Stimulated activated CD8-positive, alpha-beta memory T cell treated with anti-CD3 and anti-CD28 coated beads, Interleukin-2, amount 100 ng/mL, for 1 hour (primary cell): ENCODE results near the gene MEI1.
"Not testable (repeated sequence)": the region's sequence is repeated elsewhere in the genome, so short reads cannot be mapped to it uniquely, and the experiment has no call there.

ENCODE experiments used
- DNase-seq, 2 donors: peaks; one replicate each; pipeline ENCODE4 v3.0.0-alpha.2; 2020; ENCODE audit warnings: low read depth in 2 of 2

MEI1 gene

GRCh38 chr22:41683052-41683451, 16.3 kb upstream of the MEI1 start:
- DNase-seq = no peak

- DNase-seq = no peak
These were observed 15.7 kb upstream of the MEI1 start for GRCh38 chr22:41683616-41684015.

DNA sequence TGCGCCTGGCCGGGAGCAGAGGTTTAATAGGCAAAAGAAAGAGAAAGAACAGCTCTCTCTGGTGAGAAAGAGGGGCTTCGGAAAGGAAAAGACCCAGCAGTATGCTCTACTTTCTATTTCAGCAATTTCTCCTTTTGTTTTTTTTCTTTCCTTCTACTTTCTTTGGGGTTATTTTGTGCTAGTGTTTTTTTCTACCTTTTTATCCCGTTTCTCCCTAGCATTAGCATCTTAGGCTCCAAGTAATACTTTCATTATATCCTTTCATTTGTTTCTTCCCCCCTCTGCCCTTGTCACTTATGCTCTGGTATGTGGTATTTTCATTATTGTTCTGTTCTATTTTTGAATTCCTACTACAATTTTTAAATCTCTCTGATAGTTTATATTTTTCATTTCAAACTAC, 15.1 kb upstream of the MEI1 start:
- DNase-seq = no peak

DNA sequence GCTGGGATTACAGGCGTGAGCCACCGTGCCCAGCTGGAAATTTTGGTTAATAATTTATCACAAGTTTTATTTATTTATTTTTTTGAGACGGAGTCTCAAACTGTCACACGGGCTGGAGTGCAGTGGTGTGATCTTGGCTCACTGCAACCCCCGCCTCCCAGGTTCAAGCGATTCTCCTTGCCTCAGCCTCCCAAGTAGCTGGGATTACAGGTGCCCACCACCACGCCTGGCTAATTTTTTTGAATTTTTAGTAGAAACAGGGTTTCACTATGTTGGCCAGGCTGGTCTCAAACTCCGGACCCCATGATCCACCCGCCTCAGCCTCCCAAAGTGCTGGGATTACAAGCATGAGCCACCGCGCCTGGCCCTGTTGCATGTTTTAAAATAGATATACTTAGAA, 12.4 kb upstream of the MEI1 start:
- not testable (repeated sequence) for DNase-seq

DNA sequence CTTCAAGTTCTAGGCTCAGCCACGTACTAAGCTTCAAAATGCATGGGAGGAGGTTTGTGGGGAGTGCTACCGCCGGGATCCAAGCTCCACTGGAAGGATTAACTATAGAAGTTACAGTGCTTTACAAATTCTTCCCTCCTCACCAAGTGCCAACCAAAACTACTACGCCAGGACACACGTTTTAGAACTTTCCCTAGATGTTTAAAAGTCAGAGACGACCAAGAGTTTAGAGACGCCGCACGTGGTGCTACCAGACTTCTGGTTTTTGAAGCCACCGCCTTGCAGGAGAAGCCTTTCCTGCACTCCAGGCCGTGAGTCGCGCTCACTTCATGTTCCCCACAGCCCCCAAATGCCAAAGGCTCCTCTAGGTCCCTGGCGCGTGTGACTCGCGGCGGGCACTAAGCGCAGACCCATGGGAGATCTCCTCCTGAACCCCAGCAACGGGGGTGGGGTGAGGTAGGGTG, 11.4 kb upstream of the MEI1 start:
- DNase-seq = no peak

GRCh38 chr22:41688365-41689211, 10.7 kb upstream of the MEI1 start, which contains the start of gene SNU13:
TSS of gene SNU13 (minus strand) at chr22:41688867. CDS start at chr22:41688796, 71 bp downstream.
- DNase-seq = peak; percentile 85 to 86

GRCh38 chr22:41690476-41690875, 8.8 kb upstream of the MEI1 start:
- no peak for DNase-seq

DNA sequence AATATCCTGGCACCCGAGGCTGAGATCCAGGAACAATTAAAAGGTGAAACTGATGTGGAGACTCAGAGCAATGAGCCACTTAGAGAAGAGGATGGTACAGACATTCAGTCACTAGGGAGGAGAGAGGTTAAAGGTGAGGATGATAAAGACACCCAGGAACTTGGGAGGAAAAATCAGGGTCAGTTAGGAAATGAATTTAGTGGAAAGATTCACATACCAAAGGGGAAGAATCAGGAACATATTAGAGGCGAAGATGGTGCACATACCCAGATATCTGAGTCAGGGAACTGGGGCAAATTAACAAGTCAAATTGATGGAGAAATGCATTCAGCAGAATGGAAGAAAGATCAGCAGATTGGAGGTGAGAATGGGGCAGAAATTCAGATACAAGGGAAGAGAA, 4.1 kb upstream of the MEI1 start:
- no peak for DNase-seq

DNA sequence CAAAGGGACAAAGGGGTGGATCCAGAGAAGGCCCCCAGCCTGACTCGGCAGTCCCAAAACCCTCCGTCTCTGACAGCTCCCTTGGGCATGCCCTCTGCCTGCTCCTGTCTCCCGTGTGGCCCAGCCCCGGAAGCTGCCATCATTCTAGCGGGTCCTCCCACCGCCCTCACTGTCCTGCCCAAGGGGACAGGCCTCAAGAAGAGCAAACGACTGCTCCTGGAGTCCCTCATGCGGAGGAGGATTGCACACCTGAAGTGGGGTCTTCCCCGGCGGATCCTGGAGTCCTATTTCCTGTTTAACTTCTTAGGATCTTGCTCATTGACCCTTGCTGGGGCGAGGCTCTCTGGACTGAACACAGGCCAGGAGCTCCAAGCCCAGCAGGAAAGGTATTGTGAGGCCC, 2.6 kb upstream of the MEI1 start:
- no peak for DNase-seq

- peak; percentile 88 to 89 for DNase-seq
These were observed 2.1 kb upstream of the MEI1 start for GRCh38 chr22:41697126-41697775.

DNA sequence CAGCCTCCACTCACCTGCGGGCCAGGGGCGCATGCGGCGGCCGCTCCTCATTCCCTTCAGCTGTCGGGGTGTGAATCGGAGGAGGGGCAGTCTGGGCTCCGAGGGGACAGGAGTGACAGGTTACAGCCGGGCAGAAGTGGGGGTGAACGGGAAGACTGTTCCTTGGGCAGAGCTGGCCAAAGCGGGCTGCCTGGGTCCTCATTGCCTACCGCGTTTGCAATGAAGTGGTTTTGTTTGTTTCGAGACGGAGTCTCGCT, 733 bp downstream of the MEI1 start:
- DNase-seq = no peak

DNA sequence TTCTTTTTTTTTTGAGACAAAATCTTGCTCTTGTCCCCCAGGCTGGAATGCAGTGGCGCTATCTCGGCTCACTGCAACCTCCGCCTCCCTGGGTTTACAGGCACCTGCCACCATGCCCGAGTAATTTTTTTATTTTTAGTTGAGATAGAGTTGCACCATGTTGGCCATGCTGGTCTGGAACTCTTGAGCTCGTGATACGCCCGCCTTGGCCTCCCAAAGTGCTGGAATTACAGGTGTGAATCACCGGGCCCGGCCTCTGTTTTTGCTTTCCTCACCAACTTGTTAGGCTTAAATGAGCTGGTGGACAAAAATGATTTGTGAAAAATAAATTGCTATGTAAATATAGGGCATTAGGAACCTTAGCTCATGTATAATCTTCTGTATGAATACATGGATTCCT, 3.5 kb downstream of the MEI1 start:
- no peak for DNase-seq

- no peak for DNase-seq
These were observed 10.0 kb downstream of the MEI1 start for GRCh38 chr22:41709341-41709740.

- no peak for DNase-seq
These were observed 13.7 kb downstream of the MEI1 start for GRCh38 chr22:41713004-41713403.

- DNase-seq = no peak
These were observed 23.2 kb downstream of the MEI1 start for GRCh38 chr22:41722496-41722895.

GRCh38 chr22:41725510-41726110, 26.3 kb downstream of the MEI1 start:
- no peak for DNase-seq

DNA sequence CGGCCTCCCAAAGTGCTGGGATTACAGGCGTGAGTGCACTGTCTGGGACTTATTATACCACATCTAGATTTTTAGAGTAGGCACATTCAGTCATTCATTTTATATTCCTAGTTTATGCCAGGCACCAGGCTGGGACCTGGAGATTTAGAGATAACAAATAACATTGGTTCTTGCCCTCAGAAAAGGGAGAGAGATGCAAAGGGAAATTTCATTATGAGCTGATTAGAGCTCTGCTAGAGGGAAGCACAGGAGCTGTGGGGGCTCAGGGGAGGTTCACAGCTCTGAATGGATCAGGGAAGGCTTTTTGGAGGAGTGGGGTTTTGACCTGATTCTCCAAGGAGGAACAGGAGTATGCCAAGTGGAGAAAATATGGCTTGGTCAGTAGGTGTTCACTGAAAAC, 32.3 kb downstream of the MEI1 start:
- no peak for DNase-seq

- no peak for DNase-seq
These were observed 32.9 kb downstream of the MEI1 start for GRCh38 chr22:41732096-41732772.

- DNase-seq = not testable (repeated sequence)
These were observed 33.9 kb downstream of the MEI1 start for GRCh38 chr22:41733241-41733640.

DNA sequence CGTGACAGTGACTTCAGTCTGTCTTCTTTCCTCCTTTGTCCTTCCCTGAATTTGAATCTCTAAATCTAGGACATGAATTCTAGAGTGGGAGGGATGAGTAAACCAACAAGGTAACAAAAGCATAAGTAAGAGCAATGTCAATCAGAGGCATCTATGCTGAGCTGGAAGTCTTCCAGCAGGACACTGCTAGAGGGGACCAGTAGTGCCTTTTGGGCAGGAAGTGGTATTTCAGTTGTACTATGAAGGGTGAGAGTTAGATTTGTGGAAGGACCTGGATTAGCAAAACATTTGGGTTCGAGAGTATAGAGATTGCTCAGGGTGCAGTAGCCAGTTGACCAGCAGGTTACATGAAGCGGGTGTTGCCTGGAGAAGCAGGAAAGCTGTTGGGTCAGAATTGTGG, 40.3 kb downstream of the MEI1 start:
- no peak for DNase-seq

DNA sequence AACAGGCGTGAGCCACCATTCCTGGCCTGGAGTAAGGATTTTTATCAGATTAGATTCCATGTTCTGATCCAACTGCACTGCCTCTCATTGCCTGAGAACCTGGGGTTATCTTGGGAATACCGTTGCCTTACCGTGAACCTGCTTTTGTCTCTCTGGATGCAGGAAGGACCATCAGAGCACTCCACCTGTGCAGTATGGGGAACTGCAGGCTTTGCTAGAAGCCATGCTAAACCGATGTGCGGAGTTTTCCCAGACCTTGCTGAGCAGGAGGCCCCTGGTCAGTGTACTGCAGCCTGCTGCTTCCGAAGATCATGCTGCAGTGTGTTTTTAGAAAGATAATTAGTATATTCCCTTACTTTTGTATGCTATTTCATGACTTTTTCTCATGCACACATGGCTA, 43.6 kb downstream of the MEI1 start:
- no peak for DNase-seq

GRCh38 chr22:41745968-41746367, 46.7 kb downstream of the MEI1 start:
- no peak for DNase-seq
